Ovary (tissue), 3 donors: ENCODE measurements around the gene MGAT4B.

Experiments
- EP300 ChIP-seq: sonication (generic); formaldehyde crosslinking; IDR thresholded peaks from one replicate; pipeline ENCODE4 v1.6.1; 2017; ENCODE audit warnings: antibody characterized with exemption
- POLR2A ChIP-seq: fragments of 450-650 bp; IDR thresholded peaks from one replicate; pipeline ENCODE4 v1.6.1; 2017; ENCODE audit warnings: antibody characterized with exemption, mild to moderate bottlenecking, moderate library complexity
- TF ChIP-seq, protein P1 (sequence below), 3 donors: fragments of 450-650 bp in 2 of 3; fragments of 200-600 bp in 1 of 3; IDR thresholded peaks; one replicate each; pipeline versions ENCODE4 v1.5.1 to v1.8.0; 2016 to 2022; ENCODE audit warnings: antibody characterized with exemption in 3 of 3, mild to moderate bottlenecking in 1 of 3
- donor health status: DM: no; HTN: no; CAD: no.

DNA sequence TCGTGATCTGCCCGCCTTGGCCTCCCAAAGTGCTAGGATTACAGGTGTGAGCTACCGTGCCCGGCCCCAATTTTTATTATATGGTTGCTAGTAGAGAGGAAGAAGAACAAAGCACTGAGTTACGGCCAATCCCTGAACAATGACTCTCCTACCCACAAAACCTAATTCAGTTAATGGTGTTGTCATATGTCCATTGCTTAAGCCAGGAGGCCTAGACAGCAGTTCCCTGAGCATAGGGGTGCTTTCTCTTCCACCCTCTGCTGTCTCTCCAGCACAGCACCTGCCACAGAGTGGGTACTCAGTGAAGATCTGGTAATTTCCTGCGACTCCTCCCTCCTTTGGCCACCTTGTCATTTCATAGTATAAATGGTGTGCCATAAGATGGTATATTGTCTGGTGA lies 34.3 kb downstream of the MGAT4B start:
- TF ChIP-seq, protein P1, sequence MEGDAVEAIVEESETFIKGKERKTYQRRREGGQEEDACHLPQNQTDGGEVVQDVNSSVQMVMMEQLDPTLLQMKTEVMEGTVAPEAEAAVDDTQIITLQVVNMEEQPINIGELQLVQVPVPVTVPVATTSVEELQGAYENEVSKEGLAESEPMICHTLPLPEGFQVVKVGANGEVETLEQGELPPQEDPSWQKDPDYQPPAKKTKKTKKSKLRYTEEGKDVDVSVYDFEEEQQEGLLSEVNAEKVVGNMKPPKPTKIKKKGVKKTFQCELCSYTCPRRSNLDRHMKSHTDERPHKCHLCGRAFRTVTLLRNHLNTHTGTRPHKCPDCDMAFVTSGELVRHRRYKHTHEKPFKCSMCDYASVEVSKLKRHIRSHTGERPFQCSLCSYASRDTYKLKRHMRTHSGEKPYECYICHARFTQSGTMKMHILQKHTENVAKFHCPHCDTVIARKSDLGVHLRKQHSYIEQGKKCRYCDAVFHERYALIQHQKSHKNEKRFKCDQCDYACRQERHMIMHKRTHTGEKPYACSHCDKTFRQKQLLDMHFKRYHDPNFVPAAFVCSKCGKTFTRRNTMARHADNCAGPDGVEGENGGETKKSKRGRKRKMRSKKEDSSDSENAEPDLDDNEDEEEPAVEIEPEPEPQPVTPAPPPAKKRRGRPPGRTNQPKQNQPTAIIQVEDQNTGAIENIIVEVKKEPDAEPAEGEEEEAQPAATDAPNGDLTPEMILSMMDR (IDR thresholded peaks at IDR 0.05): no peak
- no peak for TF ChIP-seq POLR2A
- TF ChIP-seq EP300: no peak
